Hematopoietic multipotent progenitor cell treated with erythropoietin and hydrocortisone succinate and interleukin-3 and kit ligand, for 8 days (in vitro differentiated cells): ENCODE results near the gene USP6NL.
"Not testable (repeated sequence)": the region's sequence is repeated elsewhere in the genome, so short reads cannot be mapped to it uniquely, and the experiment has no call there.

Experiments used
- DNase-seq: peaks from one replicate; pipeline ENCODE4 v3.0.0-alpha.2; 2015

USP6NL gene

DNA sequence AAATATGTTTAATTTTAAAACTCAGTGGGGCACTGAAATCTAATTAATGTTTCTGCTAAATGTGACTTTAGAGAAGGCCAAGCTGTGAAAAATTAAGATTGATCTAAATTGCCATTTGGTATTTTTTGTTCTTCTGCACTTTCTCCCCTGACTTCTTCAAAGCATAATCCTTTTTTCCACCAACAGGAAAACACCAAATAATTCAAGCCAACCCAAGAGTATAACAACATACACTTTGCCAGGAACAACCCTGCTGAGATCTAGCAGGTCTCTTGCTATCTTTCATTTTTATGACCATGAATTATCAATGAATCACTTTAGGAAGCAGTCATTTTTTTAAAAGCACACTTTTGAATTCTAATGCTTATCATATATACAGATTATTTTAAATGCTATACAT lies 100.1 kb downstream of the USP6NL start:
- DNase-seq, result no peak

DNA sequence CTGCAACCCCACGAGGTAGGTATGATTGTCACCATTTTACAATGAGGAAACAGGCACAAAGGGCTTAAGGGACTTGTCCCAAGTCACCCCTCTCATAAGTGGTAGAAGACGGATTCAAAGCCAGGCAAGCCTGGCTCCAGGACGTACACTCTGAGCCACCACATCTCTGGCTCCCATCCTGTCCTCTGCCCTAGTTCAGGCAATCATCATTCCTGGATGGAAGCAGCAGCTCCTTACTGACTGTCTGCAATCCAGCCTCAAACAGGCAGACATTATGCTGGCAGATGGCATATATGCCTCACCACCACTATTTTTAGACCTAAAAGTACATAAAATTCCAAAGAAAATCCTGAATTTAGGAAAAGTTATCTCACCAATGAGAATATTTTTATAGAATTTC lies 100.7 kb downstream of the USP6NL start:
- DNase-seq, result no peak

DNA sequence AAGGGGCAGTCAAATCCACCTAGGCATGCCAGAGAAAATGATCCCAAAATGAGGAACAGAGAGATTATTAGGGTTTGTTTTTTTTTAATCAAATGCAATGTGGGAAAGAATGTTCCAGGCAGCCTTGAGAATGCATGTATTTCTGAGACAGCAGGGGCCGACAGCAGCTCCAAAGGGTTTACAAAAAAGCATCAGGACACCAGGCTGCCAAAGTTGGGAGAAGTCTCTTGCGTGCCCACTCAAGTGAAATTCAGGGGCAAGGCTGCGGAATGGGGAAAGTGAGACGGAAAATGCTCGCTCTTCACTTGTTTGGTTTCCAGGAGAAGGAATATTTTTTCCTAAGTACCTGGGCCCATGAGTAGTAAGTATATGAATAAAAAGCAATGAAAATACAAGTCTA lies 101.2 kb downstream of the USP6NL start:
- DNase-seq, result no peak

DNA sequence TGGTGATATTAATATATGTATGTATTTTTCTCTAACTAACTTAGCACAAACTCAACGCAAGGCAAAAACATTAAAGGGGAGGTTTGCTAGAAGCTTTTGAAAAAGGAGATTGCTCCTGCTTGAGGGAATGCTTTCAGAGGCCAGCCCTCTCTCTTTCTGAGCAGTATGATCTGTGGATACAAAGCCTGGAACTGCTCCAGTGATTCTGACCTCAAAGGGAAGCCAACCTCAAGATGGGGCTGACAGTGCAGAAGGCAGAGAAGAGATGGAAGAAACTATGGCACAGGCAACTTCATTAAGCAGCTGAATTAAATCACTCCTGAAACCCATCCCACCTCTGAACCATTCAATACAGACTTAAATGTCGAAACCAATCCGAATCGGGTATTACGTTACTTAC lies 102.4 kb downstream of the USP6NL start:
- no peak for DNase-seq

DNA sequence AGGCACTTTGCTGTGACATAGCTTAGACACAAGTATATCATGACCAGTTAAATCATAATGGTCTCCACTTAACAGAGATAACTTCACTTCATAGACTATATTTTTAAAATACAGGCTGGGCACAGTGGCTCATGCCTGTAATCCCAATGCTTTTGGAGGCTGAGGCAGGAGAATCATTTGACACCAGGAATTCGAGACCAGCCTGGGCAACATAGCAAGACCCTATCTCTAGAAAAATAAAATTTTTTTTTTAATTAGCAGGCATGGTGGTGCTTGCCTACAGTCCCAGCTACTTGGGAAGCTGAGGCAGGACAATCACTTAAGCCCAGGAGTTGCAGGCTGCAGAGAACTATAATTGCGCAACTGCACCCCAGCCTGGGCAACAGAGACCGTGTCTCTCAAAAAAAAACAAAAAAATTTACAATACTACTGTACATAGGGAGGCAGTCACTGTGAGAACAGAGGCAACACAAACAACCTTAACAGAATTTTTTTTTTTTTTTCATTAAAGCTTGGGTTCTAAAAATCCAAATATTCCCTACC lies 105.1 kb downstream of the USP6NL start:
- DNase-seq, result no peak

DNA sequence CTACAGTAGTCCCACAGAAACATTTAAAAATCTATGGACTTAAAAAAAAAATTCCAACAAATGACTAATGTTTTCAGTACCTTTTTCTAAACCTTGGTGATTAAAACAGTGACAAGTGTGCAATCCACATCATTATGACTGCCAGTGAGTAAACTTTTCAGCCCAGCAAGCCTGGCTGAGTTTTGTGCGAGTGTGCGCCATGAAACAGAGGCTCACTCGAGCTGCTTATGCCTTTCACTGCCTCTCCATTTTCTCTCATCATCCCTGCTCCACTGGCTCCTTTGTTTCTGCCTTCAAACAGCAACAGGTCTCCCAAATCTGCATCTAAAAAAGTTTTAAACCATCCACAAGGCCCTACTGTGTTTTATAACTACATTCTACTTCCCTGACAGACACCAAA lies 105.8 kb downstream of the USP6NL start:
- no peak for DNase-seq

DNA sequence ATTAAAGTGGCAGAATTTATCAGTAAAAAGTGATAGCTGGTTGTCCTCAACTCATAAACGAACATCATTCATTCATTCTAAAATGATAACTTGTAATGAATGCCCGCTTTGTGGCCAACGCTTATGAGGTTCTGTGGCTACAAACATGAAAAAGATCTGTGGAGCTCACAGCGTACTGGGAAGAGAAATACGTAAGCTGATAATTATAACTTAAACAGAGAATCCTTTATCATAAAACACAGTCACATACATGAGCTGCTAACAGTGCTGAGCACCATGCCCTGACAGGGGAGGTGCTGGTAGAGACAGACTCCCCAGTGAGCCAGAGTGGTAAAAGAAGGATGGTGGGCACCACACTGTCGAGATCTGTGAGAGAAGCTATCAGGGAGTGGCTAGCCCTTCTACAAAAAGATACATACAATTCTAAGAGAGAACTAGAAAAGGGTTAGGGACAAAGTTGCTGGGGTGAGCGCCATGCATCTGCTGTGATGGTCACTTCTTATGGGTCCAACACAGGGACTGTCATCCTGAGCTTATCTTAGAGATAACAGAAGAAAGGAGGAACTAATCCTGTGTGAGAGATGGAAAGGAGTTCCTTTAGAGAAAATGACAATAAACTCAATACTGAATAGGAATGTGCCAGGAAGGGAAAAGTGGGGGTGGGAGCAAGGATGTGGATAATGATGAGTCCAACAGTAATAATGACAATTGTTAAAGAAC lies 106.7 kb downstream of the USP6NL start:
- DNase-seq, result peak; percentile 44

DNA sequence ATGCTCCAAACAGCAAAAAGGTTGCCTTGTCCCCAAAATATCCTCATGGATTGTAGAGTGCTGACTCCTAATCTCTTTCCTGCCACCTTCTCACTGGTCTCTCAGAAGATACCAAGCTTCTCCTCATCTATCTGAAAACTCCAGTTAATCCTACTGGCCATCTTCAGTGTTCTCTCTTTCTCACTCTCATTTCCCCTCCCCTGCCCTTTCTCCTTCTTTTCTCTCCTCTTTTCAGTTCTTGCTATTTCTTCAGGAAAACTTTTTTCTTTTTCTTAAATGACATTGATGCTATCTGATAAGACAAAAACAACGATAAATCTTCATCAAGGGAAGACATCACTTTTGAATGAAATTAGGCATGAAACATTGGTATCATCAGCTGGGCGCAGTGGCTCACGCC lies 109.8 kb downstream of the USP6NL start:
- DNase-seq, result no peak

DNA sequence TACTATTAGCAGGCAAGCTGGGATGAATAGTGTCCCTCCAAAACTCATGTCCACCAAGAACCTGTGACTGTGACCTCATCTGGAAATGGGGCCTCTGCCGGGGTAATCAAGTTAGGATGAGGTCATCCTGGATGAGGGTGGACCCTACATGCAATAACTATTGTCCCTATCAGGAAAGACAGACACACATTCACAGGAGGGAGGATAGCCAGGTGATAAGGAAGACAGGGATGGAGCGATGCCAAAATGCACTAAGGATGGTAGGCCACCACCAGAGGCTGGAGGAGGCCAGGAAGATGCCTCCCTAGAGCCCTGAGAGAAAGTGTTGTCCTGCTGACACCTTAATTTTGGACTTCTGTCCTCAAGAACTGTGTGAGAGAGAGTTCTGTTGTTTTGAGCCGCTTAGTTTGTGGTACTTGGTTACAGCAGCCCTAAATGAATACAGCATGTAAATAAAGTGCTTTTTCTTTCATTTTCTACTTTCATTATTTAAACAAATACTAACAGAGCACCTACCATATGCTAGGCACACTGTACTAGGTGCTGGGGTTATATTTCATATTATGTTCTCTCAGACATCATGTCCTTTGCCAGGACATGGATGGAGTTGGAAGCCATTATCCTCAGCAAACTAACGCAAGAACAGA lies 111.9 kb downstream of the USP6NL start:
- DNase-seq, result peak; percentile 95

DNA sequence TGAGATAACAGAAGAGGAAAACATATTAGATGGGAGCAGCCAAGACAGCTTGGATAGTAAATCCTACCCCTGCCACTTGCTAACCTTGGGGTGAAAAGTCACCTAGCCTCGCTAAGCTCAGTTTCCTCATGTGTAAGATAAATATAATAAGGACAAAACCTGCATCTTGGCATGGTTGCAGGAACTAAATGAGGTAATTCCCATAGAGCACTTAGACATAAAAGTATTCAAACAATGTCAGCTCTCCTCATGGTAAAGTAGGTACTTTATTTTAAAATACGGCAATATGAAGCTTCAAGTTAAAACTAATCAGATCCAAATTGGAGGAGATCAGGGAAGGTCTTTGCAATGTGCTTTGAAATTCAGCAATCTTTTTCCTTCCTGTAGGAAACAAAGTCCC lies 113.1 kb downstream of the USP6NL start:
- DNase-seq, result no peak

DNA sequence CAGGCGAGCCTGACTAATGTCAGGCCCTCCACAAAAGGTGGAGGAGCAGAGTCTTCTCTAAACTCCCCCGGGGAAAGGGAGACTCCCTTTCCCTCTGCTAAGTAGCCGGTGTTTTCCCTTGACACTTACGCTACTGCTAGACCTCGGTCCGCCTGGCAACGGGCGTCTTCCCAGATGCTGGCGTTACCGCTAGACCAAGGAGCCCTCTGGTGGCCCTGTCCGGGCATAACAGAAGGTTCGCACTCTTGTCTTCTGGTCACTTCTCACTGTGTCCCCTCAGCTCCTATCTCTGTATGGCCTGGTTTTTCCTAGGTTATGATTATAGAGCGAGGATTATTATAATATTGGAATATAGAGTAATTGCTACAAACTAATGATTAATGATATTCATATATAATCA lies 116.5 kb downstream of the USP6NL start:
- DNase-seq, result not testable (repeated sequence)

DNA sequence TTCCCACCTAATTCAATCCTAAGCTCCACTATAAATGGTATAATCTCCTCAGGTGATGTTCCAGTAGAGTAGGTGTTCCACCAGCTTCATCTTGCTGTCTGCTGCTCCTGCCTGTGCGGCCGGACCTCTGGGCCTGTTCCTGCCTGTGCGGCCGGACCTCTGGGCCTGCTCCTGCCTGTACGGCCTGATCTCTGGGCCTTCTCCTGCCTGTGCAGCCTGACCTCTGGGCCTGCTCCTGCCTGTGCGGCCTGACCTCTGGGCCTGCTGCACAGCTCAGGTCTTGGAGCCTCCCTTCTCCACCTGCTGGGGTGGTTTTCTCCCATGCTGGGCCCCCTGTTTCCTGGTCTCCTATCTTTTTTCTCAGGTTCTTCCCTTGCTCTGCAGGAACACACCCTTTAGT lies 117.8 kb downstream of the USP6NL start:
- DNase-seq, result no peak

DNA sequence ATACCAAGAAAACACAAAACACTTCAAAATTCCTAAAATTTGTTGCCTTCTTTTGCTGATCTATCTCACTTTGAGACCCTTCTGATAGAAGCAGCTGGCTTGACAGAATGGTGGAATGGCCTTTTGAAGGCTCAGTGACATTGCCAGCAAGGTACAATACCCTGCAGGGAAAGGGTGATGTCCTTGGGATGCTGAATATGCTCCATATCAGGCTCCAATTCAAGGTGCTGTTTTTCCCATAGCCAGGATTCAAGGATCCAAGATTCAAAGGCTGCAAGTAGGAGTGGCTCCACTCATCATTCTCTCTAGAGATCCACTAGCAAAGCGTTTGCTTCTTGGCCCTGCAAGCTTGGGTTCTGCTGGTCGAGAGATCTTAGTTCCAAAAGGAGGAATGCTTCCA lies 120.4 kb downstream of the USP6NL start:
- no peak for DNase-seq

DNA sequence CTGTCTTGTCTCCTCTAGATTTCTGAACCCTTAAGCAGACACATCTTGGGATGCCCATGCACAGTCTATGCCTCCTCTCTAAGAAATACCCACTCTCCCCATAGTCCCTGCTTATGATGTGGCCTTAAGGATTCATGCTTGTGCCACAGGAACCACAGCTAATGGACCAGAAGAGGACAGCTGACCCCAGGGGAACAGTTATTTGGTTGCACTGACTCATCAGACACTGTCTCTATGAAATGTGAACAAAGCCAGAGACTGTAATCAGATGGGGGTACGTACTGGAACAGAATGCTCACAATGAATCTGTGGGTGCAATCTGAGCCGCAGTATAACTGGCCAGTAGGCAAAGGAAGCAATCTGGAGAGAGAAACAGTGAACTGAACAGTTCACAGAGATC lies 121.9 kb downstream of the USP6NL start:
- DNase-seq, result no peak

DNA sequence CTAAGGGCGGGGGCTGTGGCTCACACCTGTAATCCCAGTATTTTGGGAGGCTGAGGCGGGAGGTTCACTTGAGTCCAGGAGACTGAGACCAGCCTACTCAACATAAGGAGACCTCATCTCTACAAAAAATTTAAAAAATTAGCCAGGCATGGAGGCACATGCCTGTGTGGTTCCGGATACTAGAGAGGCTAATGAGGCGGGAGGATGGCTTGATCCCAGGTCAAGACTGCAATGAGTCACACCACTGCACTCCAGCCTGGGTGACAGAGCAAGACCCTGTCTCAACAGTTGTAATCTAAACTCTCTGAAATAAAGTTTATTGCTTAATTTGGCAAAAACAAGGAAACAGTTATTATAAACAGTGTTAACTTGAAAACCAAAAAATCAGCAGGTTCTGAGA lies 123.3 kb downstream of the USP6NL start:
- no peak for DNase-seq

DNA sequence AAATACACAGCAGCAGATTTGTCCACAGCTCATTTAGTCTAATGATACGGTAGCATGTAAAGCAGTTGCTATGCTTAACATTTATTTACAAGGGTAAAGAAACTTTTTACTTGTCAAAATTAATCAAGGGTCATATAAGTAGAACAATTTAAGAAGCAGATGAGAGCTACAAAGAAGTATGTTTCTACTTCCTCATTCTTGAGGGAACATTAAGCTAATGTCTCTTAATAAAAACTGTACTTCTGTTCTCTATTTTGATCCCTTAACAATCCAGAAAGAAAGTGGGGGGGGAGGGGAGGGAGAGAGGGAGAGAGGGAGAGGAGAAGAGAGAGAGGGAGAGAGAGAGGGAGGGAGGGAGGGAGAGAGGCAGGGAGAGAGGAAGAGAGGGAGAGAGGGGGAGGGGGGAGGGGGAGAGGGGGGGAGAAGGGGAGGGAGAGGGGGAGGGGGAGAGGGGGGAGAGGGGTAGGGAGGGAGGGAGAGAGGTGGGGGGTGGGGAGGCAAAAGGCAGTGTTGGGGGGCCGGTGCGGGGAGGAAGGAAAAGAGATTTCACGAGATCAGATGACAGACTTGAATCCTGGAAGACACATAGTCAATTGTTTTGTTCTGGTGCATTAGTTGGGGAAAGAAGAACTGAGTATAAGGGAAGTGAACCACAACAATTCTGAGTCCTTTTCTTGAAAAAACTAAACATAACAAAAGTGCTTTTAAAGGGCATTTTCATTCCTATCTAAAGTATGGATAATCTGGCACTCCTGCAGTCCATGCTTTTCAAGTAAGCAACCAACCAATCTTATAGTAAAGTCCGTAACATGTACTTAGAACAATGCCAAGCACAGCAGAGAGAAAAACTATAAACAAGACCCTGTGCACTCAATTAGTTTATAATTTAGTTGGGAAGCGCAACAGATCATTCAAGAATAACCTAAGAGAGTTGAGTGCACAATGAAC lies 128.0 kb downstream of the USP6NL start:
- DNase-seq, result no peak

DNA sequence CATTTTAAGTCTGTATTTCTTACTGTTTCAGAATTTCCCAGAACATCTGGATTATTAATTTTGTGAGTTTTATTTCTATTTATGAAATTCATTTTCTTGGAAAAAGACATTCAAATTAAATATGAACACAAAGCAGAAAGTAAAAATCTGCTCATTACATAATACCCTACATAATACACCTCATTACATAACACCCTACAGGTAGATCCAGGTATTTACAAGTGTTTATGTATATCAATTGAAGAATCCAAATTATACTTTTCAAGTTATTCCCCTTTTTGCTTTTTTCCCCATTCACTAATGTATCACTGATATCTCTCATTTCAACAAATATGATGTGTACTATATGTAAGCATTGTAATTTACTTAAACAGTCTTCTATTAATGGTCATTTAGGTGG lies 129.1 kb downstream of the USP6NL start:
- DNase-seq, result no peak

DNA sequence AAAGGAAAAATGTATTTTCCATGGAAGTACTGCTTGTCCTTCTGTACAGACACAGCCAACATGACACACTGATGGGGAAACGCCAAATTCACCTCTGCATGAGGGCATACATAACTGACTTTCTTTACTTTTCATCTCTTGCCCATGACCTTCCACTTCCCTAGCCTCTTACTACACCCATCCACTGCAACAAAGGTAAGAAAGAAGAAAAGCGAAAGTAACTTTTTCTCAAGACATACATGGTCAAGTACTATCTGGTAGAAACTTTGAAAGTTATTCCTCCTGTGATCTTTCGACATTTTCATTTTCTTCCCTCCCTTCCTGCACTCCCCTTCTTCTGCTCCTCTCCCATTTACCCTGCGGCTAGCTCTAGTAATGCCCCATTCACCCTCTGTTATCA lies 130.8 kb downstream of the USP6NL start:
- no peak for DNase-seq

DNA sequence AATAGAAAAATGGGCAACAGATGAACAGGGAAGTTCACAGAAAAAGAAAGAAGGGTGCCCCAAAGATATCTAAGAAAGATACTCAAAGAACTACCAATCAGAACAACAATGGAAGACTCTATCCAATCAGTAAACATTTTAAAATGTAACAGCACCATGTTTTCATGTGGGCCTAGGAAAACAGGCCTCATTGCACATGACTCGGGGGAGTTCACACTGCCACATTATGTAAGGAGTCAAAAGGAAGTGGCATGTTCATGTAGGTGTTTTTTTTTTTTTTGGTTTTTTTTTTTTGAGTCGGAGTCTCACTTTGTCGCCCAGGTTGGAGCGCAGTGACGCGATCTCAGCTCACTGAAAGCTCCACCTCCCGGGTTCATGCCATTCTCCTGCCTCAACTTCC lies 132.2 kb downstream of the USP6NL start:
- DNase-seq, result no peak

DNA sequence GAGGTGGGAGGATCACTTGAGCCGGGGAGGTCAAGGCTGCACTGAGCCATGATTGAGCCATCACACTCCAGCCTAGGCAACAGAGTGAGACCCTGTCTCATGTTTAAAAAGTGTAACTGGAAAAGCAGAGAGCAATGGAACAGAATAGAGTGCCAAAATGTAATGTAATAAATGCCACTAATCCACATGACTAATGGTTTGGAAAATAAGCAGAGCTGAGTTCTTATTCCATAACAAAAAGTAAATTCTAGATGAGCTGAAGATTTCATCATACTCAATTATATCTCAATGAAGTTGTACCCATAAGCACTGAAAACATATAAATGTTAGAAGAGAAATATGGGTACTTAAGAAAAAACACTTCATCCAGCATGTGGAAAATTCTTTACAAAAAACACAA lies 132.6 kb downstream of the USP6NL start:
- no peak for DNase-seq

DNA sequence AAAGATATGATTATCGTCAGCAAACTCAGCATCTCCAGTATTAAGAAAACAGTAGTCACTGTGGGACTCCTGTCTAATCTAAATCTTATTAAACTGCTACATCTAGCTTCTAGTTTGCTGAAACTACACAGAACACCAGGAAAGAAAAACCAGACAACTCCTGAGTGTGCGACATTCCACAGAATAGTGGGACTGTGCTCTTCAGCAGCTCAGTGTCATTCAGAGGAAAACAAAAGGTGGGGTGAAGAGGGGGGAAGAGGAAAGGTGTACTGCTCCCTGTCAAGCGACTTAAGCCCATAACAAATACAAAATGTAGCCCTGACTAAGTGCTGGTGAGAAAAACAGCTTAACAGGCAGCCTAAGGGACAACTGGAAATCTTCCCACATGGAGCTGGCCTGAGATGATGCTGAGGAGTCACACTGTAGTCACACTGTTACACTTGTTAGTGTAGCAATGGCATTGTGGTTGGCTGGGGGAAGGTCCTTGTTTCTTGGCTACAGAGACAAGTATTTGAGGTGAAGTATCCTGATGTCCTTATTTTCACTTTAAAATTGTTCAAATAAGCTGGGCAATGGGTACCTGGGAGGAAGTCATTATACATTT lies 135.5 kb downstream of the USP6NL start:
- no peak for DNase-seq

DNA sequence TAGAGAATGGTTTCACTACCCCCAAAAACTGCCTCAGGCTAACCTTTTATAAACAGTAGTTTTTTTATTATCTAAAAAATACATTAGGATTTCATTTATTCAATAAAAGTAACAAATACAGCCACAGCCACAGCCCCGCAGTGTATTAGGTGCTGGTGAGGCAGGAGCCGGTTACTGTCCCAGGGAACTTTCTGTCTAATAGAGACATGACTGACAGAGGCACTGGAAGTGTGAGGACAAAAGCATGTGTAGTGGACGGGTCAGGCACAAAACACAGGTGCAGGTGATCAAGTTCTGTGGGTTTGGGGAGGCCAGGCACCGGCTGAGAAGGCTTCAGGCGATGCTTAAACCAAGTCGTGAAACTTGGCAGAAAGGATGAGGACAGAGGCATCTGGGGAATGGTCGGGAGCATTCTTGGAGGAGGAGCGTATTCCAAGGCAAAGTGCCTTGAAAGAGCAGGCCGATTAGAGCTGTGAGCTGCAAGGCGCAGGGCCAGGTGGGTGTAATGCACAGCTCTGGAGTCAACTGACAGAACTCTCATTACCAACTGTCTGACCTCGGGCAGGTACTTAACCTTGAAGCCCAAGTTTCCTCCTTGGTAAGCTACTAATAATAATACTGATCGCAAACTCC lies 138.2 kb downstream of the USP6NL start:
- DNase-seq, result no peak
